SK-MEL-5 (cell line): ENCODE measurements around the gene PROK1. TPM values are rescaled to one million over a fixed set of nuclear protein-coding genes. Genes with fewer than 3 reads are reported as not detected.
A peak's percentile ranks its signal among the peaks of the same experiment; 100 is the strongest.

Experiments used
- DNase-seq: peaks from one replicate; pipeline ENCODE4 v3.0.0-alpha.2; 2016; ENCODE audit warnings: low read depth, low spot score
- in situ Hi-C: cut with HindIII; loops from 2 replicates; pipeline ENCODE4 v1.10.0; 2016; ENCODE audit warnings: low sequenced_read_pairs, high pct_unique_total_duplicates, low pct_unique_long_range_greater_than_20kb
- total RNA-seq: library from RNA; depleted of rRNA; stranded (reverse); fragments of >200 nt; shearing (Covaris generic); gene quantifications from 2 replicates; pipeline ENCODE4 v1.2.3, GENCODE V29; 2014; rRNA removed

The PROK1 gene
- total RNA-seq, 1 experiment from 2014 or later: not detected

DNA sequence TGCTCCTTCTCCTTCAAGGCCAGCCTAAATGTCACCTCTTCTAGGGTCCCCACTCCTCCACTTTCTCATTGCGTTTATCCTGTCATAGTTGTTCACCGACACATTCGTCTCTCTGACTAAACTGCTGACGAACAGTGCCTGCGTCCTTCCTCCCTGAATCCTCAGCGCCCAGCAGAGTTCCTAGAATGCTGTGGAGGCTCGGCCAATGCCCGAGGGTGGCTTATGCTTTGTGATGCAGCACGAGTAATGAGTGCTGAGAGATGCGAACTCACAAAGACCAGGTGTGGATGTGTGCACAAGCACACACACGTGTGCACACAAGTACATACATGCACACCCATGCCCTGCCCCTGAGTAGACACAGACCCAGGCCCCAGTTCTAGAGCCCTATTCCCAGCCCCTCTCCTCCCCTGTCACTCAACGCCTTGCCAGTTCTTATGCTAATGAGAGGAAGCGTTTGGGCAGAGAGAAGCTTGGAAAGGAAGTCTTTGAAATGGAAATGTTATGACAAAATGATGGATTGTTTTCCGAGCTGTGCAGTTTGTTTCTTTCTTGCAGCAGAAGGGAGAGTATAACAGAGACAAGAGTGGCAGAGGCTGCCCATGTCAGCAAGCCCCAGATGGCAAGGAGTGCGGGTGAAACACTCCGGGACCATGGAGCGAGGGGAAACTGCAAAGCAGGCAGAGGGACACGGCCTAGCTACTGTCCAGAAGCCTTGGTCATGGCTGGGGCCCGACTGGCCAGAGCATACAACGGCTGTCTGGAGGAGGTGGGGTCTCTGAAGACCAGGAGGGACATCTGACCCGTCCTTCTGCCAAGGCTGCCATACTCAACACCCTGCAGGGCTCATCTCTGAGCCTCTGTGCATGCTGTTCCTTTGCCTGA is 43.8 kb downstream of the PROK1 start:
- DNase-seq: no peak
- in situ Hi-C loops: no loop called here

DNA sequence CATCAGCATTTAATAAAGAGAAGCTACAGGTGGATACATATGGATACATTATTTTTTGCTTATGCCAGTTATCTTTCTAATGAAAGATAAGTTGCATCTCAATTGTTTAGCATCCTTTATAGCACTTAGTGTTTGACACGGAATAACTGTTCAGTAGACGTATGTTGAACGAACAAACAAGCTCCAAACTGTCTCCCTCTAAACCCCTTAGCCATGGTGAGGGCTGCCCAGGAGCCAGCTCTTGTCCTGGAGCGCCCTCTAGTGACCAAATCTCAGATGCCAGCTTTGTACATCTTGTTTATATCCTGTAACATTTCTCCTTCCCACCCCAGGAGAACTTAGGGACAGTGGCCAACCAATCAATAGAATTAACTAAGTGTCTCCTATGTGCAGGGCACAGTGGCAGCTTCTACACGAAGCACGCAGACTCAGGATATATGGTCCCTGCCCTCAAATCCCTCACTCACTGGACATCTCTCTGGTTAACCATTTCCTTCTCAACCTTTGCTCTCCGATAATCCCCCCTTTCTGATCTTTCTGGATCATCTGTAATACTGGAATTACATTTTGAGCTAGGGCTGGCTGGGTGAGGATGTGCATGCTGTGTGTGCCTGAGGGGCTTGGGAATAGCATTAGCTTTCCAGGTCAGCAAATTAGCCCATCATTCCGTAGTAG is 45.1 kb downstream of the PROK1 start:
- in situ Hi-C loops: no loop called here
- peak; percentile 75 for DNase-seq

DNA sequence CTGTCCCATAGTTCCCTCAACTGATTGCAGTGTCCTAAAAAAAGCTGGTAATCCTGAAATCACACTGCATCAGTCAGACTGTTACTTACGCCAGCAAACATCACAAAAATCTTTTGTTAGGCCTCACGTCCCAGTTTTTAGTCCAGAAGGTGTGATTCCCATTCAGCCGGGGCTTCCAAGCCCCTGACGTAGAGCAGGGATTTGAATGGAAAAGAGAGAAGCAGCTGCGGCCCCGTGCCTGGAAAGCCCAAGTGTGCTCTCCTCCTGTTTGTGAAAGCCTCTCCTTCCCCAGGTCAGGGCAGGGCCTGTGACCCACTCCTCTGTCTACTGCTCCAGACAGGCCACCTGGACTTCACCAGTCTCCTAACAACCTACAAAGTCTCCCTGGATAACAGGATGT is 47.3 kb downstream of the PROK1 start:
- DNase-seq: no peak
- in situ Hi-C loops: no loop called here

GRCh38 chr1:110501488-110502132 is 50.7 kb downstream of the PROK1 start:
- no peak for DNase-seq
- in situ Hi-C loops: loop anchor here (25.0 kb wide), 1 partner anchor 261 kb away; no protein-coding TSS in a partner anchor

DNA sequence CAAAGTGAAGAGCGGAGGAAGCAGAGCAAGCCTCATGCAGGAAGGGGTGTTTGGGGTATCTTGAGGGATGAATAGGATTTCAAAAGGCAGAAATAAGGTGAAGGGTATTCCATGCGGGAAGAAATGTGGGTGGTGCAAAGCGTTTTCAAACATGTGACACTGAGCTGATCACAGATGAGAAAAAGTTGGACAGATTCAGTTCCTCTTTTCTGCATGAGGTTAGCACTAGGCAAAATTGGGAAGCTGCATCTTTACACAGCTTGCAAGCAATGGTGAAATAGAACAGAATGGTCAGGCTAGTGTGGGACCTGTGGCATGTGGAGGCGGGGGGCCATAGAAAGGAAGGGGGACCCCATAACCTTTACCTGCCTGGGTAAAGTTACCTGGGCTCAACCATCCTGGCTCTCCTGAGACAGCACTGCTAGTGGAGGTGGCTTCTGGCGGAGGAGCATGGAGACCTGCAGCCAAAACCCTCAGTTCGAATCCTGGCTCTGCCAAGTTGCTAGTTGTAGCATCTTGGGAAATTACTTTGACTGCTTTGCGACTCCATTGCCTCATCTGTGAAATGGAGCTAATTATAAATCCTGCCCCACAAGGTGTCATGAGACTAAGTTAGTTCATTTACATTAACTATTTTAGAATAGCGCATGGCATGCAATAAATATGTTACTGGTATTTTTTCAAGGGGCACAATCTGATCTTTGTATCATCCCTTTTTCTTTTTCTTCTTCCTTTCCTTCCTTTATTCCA is 51.6 kb downstream of the PROK1 start:
- no peak for DNase-seq
- in situ Hi-C loops: loop anchor here (25.0 kb wide), 1 partner anchor 260 kb away; no protein-coding TSS in a partner anchor

- DNase-seq: no peak
- in situ Hi-C loops: loop anchor here (25.0 kb wide), 1 partner anchor 259 kb away; no protein-coding TSS in a partner anchor
Observed at GRCh38 chr1:110503471-110503870, 52.5 kb downstream of the PROK1 start.

DNA sequence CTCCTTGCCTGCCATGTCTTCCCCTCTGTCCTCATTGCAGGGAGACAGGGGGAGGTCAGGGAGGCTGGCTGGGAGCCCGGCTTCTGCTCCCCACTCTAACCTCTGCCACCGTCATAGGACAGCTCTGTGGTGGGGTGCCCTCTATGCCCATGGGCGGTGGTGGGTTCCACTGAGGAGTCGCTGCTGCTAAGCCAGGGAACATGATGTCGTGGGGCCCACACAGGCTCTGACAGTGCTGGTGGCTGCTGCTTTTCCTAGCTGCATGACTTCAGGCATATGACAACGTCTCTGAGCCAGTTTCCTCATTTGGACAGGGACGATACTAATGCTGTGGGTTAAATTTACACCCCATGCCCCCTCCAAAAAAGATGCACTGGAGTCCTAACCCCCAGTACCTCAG is 53.3 kb downstream of the PROK1 start:
- DNase-seq: no peak
- in situ Hi-C loops: loop anchor here (25.0 kb wide), 1 partner anchor 258 kb away; no protein-coding TSS in a partner anchor

DNA sequence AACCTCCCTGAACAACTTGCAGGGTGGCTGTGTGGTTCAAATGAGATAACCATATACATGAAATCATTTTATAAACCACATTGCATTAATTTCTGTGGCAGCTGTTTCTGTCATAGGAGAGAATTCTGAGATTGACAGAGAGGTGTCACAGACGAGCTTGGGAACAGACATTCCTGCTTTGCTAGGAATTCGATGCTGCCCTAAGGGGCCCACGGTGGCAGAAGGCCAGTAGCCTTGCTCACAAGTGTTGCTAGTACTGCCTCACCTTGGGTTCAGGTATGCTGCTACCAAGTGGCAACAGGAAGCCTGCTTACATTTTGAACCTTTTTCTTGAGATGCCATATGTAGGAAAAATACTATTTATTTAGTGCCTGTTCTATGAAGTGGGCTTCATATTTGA is 54.6 kb downstream of the PROK1 start:
- in situ Hi-C loops: loop anchor here (25.0 kb wide), 1 partner anchor 257 kb away; no protein-coding TSS in a partner anchor
- DNase-seq: no peak

DNA sequence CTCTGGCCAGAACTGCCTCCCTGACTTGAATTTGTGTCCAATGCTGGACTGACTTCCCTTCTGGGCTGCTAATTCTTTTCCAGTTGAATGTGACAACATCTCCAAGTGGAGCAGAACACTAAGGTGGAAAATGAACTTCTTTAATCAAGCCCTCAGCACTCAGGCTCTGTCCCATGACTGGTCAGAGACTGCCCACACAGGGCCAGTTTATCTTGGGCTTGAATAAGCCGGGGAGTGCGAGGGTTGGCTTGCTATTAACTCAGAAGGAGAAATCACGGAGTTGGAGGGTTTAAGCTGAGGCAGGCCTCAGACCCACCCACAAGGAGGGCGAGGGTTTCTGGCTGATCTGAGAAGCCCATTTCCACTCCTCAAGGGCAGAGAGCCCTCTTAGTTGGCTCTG is 55.6 kb downstream of the PROK1 start:
- in situ Hi-C loops: loop anchor here (25.0 kb wide), 1 partner anchor 256 kb away; no protein-coding TSS in a partner anchor
- no peak for DNase-seq

Other genes with a start within 250 kb of the PROK1 start
- 1.8 and 2.7 TPM in 2 replicates for gene KCNC4, start 240.8 kb upstream of the PROK1 start, total RNA-seq
- 21.8 and 24.1 TPM in 2 replicates for gene RBM15, start 111.8 kb upstream of the PROK1 start, total RNA-seq
- 93.4 and 93.8 TPM in 2 replicates for gene SLC16A4, start 60.1 kb upstream of the PROK1 start, total RNA-seq
- gene LAMTOR5, start 43.5 kb upstream of the PROK1 start, total RNA-seq: 206 and 246 TPM in 2 replicates
- not detected in 2 replicates for gene KCNA10, start 68.0 kb downstream of the PROK1 start, total RNA-seq
- under 0.01 and 0.24 TPM in 2 replicates for gene KCNA2, start 155.2 kb downstream of the PROK1 start, total RNA-seq
- gene KCNA3, start 223.8 kb downstream of the PROK1 start, total RNA-seq: not detected in 2 replicates